ENCODE results near the gene FA2H. TPM values are rescaled to one million over a fixed set of nuclear protein-coding genes. Genes with fewer than 3 reads are reported as not detected.
"Not testable (repeated sequence)": the region's sequence is repeated elsewhere in the genome, so short reads cannot be mapped to it uniquely, and the experiment has no call there.

The FA2H gene
- total and polyA plus RNA-seq, 2 donors (not counting 1 experiment from before 2014, with no cell fraction given) = not detected

GRCh38 chr16:74768239-74768638 lies 6.4 kb downstream of the FA2H start:
- no peaks in the 10 kb centered on the region for H4K20me1 ChIP-seq (ENCODE audit: control insufficient read depth, extremely low read depth, insufficient read depth, low read length)
- DNase-seq (ENCODE audit: low read depth in 2 of 2) = no peak
- peaks cover 20% of the 10 kb centered on the region for H3K27me3 ChIP-seq (ENCODE audit: control insufficient read depth, insufficient read depth, low read length)
- H3K4me2 ChIP-seq (ENCODE audit: extremely low read depth, insufficient read depth, low read length) = no peak overlapping the region
- TF ChIP-seq EZH2 (IDR thresholded peaks at IDR 0.05; ENCODE audit: low read length, missing control alignments) (no peak), CTCF (conservative IDR thresholded peaks at IDR 0.05 in 1 of 2, IDR thresholded peaks at IDR 0.05 in 1 of 2; ENCODE audit: low read depth in 1 of 2, low read length in 2 of 2) (no peak)
- H3K4me3 ChIP-seq (replicated peaks in 1 of 4; ENCODE audit: control extremely low read depth in 1 of 4, insufficient read depth in 1 of 4, low read depth in 3 of 4, low read length in 4 of 4) = no peak overlapping the region
- H3K79me2 ChIP-seq (ENCODE audit: control insufficient read depth, insufficient read depth, low read length) = no peaks in the 10 kb centered on the region
- no peak overlapping the region for H3K27ac ChIP-seq (ENCODE audit: insufficient read depth, low read length)
- no peaks in the 10 kb centered on the region for H3K36me3 ChIP-seq (ENCODE audit: control insufficient read depth, insufficient read depth, low read length)
- H2AFZ ChIP-seq (ENCODE audit: low read length) = no peak overlapping the region
- no peaks in the 10 kb centered on the region for H3K9me3 ChIP-seq (ENCODE audit: control insufficient read depth, insufficient read depth, low read depth, low read length)
- no peaks in the 10 kb centered on the region for H3K4me1 ChIP-seq (ENCODE audit: control insufficient read depth, extremely low read depth, insufficient read depth, low read length)
- no peak overlapping the region for H3K9ac ChIP-seq (ENCODE audit: insufficient read depth, low read length)

GRCh38 chr16:74767749-74768148 lies 6.9 kb downstream of the FA2H start:
- Histone ChIP-seq H3K9ac (ENCODE audit: insufficient read depth, low read length) (no peak overlapping the region), H3K27me3 (ENCODE audit: control insufficient read depth, insufficient read depth, low read length) (peaks cover 17% of the 10 kb centered on the region), H2AFZ (ENCODE audit: low read length) (no peak overlapping the region), H4K20me1 (ENCODE audit: control insufficient read depth, extremely low read depth, insufficient read depth, low read length) (no peaks in the 10 kb centered on the region), H3K4me1 (ENCODE audit: control insufficient read depth, extremely low read depth, insufficient read depth, low read length) (no peaks in the 10 kb centered on the region), H3K4me3 (replicated peaks in 1 of 4; ENCODE audit: control extremely low read depth in 1 of 4, insufficient read depth in 1 of 4, low read depth in 3 of 4, low read length in 4 of 4) (no peak overlapping the region), H3K9me3 (ENCODE audit: control insufficient read depth, insufficient read depth, low read depth, low read length) (no peaks in the 10 kb centered on the region), H3K79me2 (ENCODE audit: control insufficient read depth, insufficient read depth, low read length) (no peaks in the 10 kb centered on the region), H3K4me2 (ENCODE audit: extremely low read depth, insufficient read depth, low read length) (no peak overlapping the region), H3K36me3 (ENCODE audit: control insufficient read depth, insufficient read depth, low read length) (no peaks in the 10 kb centered on the region), H3K27ac (ENCODE audit: insufficient read depth, low read length) (no peak overlapping the region)
- DNase-seq (ENCODE audit: low read depth in 2 of 2) = no peak
- TF ChIP-seq CTCF (conservative IDR thresholded peaks at IDR 0.05 in 1 of 2, IDR thresholded peaks at IDR 0.05 in 1 of 2; ENCODE audit: low read depth in 1 of 2, low read length in 2 of 2) (no peak), EZH2 (IDR thresholded peaks at IDR 0.05; ENCODE audit: low read length, missing control alignments) (no peak)

GRCh38 chr16:74766729-74767128 lies 7.9 kb downstream of the FA2H start:
- no peaks in the 10 kb centered on the region for H3K9me3 ChIP-seq (ENCODE audit: control insufficient read depth, insufficient read depth, low read depth, low read length)
- H3K27me3 ChIP-seq (ENCODE audit: control insufficient read depth, insufficient read depth, low read length) = peaks cover 17% of the 10 kb centered on the region
- TF ChIP-seq EZH2 (IDR thresholded peaks at IDR 0.05; ENCODE audit: low read length, missing control alignments) (no peak), CTCF (conservative IDR thresholded peaks at IDR 0.05 in 1 of 2, IDR thresholded peaks at IDR 0.05 in 1 of 2; ENCODE audit: low read depth in 1 of 2, low read length in 2 of 2) (no peak)
- no peak overlapping the region for H3K9ac ChIP-seq (ENCODE audit: insufficient read depth, low read length)
- no peaks in the 10 kb centered on the region for H3K36me3 ChIP-seq (ENCODE audit: control insufficient read depth, insufficient read depth, low read length)
- DNase-seq (ENCODE audit: low read depth in 2 of 2) = no peak
- no peaks in the 10 kb centered on the region for H3K79me2 ChIP-seq (ENCODE audit: control insufficient read depth, insufficient read depth, low read length)
- H3K4me3 ChIP-seq (replicated peaks in 1 of 4; ENCODE audit: control extremely low read depth in 1 of 4, insufficient read depth in 1 of 4, low read depth in 3 of 4, low read length in 4 of 4) = no peak overlapping the region
- H2AFZ ChIP-seq (ENCODE audit: low read length) = no peak overlapping the region
- no peaks in the 10 kb centered on the region for H3K4me1 ChIP-seq (ENCODE audit: control insufficient read depth, extremely low read depth, insufficient read depth, low read length)
- no peak overlapping the region for H3K4me2 ChIP-seq (ENCODE audit: extremely low read depth, insufficient read depth, low read length)
- H4K20me1 ChIP-seq (ENCODE audit: control insufficient read depth, extremely low read depth, insufficient read depth, low read length) = no peaks in the 10 kb centered on the region
- no peak overlapping the region for H3K27ac ChIP-seq (ENCODE audit: insufficient read depth, low read length)

DNA sequence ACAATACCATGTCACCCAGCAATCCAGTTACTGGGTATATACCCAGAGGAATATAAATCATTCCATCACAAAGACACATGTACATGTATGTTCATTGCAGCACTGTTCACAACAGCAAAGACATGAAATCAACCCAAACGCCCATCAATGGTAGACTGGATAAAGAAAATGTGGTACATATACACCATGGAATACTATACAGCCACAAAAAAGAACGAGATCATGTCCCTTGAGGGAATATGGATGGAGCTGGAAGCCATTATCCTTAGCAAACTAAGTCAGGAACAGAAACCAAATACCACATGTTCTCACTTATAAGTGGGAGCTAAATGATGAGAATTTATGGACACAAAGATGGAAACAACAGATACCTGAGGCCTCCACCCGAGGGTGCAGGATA lies 10.4 kb downstream of the FA2H start:
- H3K27ac ChIP-seq (ENCODE audit: insufficient read depth, low read length); H2AFZ ChIP-seq (ENCODE audit: low read length); H4K20me1 ChIP-seq (ENCODE audit: control insufficient read depth, extremely low read depth, insufficient read depth, low read length); H3K27me3 ChIP-seq (ENCODE audit: control insufficient read depth, insufficient read depth, low read length); H3K4me3 ChIP-seq (replicated peaks in 1 of 4; ENCODE audit: control extremely low read depth in 1 of 4, insufficient read depth in 1 of 4, low read depth in 3 of 4, low read length in 4 of 4); H3K9me3 ChIP-seq (ENCODE audit: control insufficient read depth, insufficient read depth, low read depth, low read length); H3K79me2 ChIP-seq (ENCODE audit: control insufficient read depth, insufficient read depth, low read length); H3K4me2 ChIP-seq (ENCODE audit: extremely low read depth, insufficient read depth, low read length); H3K4me1 ChIP-seq (ENCODE audit: control insufficient read depth, extremely low read depth, insufficient read depth, low read length); DNase-seq (ENCODE audit: low read depth in 2 of 2); H3K36me3 ChIP-seq (ENCODE audit: control insufficient read depth, insufficient read depth, low read length); H3K9ac ChIP-seq (ENCODE audit: insufficient read depth, low read length): not testable (repeated sequence)
